NCI-H82 (cell line): ENCODE results near the gene RYR2.

Source experiments
- DNase-seq: peaks from one replicate; lab custom pipeline; 2025; lab: John Stamatoyannopoulos, UW

The RYR2 gene

DNA sequence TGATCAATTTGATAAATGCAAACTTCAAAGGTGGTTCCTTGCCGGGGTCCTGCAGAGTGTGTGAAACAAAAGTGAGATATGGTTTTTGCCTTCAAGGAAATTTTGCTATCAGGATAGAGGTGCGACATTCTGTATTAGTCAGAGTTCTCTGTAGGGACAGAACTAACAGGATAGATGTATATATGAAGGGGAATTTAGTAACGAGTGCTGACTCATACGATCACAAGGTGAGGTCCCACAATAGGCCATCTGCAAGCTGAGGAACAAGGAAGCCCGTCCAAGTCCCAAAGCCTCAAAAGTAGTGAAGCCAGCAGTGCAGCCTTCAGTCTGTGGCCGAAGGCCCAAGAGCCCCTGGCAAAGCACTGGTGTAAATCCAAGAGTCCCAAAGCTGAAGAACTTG is 157.0 kb downstream of the RYR2 start:
- DNase-seq = no peak

DNA sequence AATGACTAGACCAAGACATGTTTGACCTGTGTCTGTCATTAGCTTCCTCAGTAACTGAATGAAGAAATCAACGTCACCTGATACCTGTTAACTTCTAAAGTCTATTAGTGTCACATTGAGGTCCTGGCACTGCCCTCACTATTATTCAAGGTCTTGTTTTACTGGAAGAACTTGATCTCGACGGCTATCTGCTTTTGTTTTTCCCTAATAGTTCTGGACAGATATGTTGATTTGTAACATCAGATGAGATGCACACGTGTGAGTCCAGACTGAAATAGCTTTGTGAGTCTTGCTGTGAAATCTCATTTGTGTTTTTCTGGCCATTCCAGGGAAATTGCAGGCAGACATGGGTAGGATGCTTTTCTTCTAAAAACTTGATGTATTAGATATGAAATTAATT is 159.2 kb downstream of the RYR2 start:
- DNase-seq = no peak

DNA sequence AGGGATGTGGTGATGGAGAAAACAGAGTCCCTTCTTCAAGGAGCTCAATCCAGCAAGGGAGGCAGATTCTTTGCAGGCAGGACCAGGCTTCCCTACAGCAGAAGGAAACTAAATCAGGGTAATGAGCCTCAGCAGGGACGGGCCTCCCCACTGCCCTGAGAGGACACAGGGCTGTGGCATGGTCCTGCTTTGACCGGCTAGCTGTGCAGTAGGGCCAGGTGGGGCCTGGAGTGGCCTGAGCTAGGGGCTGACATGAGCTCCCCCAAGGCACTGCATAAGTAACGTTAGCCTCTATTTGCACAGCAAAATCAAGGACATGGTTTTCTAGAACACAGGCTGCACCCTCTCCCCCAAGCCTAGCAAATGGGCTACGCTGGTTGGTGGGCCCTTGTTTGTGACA is 162.9 kb downstream of the RYR2 start:
- no peak for DNase-seq

DNA sequence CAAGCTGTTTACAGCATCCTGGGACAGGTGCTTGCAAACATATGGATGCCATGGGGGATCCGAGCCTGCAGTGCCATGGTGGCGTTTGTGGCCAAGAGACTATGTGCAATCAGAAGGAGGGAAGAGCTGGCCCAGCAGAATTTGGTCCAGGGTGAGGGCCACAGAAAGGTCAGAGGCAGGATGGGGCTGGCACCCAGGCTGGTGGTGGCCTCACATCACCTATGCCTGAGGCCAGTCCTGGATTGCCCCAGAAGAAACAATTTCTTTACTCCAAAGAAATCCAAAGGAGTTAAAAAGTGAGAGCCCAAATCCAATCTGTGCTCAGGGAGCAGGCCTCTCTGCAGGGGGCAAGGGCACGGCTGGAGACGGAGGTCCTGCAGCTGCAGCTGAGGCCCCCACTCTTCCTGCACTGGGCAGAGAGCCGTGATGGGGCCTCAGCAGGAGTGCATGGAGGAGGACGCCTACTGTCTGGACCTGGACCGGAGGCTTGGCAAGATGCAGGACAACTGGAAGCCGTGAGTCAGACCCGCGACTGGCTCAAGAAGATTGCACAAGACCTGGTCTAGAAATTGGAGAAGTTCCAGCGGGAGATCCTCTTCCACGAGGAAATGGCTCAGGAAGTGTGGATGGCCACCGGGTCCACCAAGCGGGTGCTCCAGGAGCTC is 163.5 kb downstream of the RYR2 start:
- no peak for DNase-seq

DNA sequence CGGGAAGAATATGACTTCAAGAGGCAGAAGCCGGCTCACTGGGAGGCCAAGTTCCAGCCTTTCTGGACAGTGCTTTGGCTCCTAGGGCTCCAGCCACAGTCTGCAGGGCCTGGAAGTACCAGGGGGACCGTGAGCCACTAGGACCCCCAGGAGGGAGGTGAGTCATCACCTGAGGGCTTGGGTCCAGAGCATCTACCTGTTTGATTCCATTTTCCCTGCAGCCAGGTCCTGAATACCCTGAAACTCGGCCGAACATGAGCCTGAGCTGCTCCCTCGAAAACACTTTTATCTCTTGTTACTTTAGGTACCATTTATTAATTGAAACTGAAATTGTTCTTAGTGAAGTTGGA is 164.1 kb downstream of the RYR2 start:
- DNase-seq = no peak

DNA sequence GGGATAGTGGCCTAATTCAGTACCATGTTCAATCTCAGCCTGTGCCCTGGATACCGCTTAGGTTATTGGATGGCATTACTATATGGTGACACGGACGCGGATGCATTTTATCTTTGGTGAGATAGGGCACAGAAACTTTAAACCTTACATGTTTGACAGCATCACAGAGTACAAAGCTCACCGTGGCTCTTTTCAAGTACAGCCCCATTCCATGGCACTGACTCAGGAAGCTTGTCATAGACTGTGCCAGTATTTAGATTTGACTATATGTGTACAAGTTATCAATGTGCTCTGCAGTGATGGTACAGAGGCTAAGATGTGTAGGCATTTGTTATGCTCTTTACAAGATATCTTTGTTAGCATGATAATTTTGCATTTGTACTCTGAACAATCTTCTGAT is 169.0 kb downstream of the RYR2 start:
- DNase-seq = no peak

DNA sequence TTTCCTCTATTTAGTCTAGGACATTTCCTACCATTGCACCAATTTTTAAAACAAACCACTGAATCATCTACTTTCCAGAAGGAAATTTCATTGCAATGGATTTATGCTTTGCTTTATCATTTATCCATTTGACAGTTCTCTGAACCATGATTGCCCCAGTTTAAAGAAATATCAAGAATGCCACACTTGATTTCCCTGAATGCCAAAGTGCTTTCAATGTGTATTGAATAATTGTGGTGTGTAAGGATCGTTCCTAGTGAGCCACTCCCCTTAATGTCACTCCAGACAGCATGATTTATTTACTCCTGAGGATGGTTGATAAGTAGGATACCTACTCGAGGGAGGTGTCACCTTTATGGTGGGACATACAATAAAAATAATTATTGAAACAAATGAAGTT is 169.6 kb downstream of the RYR2 start:
- no peak for DNase-seq

DNA sequence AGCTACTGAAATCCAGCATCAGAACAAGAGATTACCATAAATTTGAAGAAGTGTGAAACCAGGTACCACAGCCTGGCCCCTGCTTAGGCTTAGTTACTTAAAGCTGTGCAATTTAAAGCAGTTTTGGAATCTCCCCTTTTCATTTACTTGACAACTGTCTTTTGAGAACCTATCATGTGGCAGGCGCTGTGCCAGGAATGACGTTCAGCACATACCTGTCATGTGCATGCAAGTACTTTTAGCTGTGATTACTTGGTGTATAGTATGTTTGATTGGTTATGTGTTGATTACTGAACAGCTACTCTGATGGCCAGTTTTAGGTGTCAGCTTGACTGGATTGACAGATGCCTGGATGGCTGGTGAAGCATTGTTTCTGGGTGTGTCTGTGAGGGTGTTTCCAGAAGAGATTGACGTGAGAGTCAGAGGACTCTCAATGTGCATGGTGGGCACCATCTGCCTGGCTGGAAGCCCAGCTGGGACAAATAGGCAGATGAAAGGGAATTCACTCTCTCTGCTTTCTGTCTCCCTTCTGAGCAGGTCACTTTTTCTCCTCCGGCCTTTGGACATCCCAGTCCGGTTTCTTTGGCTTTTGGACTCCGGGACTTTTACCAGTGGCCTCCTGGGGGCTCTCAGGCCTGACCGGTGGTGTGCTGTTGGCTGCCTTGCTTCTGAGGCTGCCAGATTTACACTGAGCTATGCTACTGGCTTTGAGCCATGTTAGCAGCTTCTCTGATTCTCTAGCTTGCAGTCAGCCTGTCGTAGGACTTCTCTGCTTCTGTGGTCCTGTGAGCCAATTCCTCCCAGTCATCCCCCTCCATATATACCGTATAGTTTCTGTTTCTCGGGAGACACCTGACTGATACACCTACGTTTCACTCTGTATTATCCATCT is 178.0 kb downstream of the RYR2 start:
- DNase-seq = no peak

DNA sequence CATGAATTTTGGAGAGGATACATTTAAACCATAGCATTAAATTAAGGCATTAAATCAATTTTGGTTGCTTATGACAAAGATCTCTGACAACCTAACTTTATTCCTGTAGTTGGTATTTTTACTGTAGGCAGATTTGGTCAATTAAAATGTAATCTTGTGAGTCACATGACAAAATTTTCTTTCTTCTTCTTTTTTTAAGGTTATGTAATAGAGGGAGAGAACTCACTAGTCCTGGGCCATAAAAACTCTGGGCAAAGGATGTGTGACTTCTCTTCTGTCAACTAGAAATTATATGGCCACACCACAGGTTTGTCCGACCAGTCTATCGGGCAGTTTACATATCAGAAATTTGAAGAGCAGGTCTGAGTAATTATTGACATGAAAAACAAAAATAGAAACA is 181.4 kb downstream of the RYR2 start:
- DNase-seq = no peak

DNA sequence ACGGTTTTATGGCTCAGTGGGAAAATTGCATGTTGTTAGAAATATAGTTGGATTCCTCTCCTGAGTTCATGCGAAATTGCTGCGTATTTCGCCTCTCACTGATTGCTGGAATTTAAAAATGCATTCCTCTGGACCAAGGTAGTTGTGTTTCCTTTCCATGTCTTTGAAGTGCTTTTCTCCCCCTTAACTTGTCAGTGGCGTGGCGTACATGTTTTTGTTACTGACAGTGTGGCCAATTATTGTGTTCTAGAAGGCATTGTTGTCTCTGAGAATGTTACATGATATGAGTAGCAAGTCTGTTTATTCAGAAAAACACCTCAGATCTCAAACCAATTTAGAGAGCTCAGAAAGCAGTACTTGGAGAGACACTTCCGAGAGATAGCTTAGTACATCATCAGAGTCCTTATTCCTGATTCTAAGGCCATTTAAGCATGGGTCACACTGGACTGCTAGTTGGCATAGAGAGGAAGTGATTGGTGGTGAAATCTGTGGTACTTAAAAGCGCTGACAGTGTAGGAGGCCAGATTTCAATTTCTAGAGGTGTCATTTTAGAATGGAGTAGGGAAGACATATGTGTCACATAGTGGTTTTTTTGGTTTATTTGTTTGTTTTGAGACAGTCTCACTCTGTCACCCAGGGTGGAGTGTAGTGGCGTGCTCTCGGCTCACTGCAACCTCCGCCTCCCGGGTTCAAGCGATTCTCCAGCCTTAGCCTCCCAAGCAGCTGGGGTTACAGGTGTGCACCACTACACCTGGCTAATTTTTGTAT is 184.4 kb downstream of the RYR2 start:
- no peak for DNase-seq

DNA sequence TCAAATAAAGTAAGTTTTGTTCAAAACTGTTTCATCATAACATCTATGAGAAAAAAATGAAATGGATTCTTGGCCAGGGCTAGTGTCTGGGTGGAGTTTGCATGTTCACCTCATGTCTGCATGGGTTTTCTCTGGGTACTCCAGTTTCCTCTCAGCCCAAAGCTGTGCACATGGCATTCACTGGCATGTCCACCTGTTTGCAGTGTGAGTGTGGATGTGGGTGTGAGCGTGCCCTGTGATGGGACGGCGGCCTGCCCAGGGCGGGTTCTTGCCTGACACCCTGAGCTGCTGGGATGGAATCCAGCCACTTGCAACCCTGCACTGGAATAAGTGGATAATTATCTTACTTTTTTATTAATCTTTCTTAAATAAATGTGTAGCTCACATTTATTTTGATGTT is 185.5 kb downstream of the RYR2 start:
- no peak for DNase-seq

DNA sequence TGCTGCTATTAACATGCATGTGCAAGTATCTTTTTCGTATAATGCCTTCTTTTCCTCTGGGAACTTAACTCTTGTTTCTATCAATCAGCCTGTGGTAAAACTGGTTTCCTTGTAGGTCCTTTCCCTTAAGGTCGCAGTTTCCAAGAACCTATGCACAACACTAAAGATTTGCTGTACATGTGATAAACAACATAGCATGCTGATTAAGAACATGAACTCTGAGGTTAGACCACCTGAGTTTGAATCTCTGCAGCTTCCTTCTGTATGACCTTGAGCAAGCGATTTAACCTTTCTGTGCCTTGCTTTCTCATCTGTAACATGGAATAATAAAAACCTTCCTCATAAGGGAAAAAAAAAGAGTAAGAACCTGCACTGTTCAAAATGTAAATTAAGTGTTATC is 186.4 kb downstream of the RYR2 start:
- no peak for DNase-seq

DNA sequence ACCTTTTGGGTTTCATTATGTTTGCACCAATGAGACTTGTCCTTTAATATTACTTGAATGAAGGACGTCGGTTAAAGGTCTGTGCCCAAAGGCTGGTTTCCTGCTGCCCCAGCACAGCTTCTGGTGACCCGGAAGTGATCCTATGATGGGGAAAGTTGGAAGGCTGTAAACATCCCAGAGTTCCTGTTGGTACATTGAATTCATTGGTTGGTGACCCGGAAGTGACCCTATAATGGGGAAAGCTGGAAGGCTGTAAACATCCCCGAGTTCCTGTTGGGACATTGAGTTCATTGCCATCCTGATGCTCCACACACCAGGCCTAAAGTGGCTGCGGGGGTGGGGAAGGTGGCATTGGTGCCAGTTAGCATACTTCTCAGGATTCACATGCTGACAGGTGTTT is 187.3 kb downstream of the RYR2 start:
- DNase-seq = no peak

DNA sequence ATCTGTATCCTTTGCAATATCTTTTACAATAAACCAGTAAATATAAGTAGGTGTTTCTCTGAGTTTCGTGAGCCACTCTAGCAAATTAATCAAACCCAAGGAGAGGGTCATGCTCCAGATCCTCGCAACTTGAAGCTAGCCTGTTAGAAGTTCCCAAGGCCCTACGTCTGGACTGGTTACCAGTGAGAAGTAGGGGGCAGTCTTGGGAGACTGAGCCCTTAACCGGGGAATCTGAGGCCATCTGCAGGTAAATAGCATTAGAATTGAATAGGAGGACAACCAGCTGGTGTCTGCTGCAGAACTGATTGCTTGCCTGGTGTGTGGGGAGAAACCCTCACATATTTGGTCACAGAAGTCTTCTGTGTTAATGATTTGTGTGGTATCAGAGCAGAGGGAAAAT is 190.5 kb downstream of the RYR2 start:
- peak; percentile 47 for DNase-seq

DNA sequence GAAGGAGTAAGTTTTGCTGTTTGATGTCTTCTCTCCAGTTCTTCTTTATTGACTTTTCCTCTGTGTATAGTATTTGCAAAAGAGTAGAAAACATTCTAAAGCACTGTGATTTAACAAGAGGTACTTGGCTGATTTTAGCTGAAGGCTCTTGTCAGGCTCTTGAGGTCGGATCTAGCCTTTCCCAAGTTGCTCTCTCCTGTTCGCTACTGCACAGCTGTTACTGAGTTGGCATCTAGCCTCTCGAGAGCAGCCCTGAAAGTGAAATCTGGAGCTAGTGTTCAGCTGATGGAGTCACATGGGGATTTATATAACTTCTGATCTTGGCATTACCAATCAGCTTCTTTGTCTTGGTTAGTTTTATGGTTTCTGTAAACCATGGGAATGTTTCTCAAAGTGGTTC is 193.1 kb downstream of the RYR2 start:
- no peak for DNase-seq

DNA sequence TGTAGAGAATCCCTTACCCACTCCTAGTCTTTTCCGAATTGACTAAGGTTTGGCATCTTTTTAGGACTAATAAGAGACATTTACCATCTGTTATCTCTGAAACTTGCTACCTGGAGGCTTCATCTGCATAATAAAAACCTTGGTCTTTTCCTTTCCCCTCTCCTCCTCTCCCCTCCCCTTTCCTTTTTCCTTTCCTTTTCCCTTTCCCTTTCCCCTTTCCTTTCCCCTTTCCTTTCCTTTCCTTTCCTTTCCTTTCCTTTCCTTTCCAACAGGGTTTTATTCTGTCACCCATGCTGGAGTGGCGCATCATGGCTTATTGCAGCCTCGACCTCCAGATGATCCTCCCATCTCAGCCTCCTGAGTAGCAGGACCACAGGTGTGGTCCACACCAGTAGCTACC is 195.7 kb downstream of the RYR2 start:
- DNase-seq = no peak

DNA sequence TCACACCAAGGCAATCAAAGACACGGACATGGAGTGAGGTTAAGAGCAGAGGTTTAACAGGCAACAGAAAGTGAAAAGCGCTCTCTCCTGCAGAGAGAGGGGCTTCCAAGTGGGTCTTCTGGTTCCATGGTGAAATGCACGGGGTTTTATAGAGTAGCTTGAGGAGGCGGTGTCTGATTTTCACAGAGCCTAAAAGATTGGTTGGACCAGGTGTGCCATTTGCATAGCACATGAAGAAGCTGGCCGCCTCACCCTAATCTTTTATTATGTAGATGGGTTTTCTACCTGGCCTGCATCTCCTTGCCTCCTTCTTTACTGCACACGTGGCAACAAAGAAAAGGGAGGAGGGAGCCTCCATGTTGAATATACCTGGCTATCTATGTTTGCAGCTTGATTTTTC is 197.3 kb downstream of the RYR2 start:
- no peak for DNase-seq

DNA sequence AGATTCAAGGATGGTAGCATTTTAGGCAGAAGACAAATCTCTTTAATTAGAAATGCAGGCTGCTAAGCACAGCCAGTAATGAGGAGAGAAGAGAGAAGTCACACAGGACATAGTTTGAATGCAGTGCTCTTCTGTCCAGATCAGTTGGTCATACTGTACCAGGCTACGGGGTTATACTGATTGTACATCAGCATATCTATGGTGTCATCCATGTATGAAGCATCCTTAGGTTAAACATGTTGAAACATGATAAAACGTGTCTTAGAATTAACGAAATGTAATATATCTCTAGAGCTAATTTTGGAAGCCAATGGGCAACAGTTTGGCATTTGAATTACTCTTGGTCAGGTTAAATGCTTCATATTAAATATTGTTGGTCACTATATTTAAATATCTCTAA is 199.1 kb downstream of the RYR2 start:
- no peak for DNase-seq

DNA sequence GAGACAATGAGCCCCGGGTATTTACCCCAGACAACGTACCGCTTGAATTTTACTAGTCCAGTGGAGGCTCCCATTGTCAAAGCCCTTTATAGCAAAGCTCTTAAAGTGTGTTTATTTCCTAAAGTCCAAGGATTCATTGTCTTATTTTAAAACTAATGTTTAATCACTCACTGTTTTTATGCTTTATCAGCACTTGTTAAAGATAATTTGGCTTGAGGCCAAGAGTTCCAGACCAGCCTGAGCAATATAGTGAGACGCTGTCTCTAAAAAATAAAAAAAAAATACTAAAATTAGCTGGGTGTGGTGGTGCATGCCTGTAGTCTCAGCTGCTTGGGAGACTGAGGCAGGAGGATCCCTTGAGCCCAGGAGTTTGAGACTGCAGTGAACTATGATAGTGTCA is 202.8 kb downstream of the RYR2 start:
- no peak for DNase-seq

DNA sequence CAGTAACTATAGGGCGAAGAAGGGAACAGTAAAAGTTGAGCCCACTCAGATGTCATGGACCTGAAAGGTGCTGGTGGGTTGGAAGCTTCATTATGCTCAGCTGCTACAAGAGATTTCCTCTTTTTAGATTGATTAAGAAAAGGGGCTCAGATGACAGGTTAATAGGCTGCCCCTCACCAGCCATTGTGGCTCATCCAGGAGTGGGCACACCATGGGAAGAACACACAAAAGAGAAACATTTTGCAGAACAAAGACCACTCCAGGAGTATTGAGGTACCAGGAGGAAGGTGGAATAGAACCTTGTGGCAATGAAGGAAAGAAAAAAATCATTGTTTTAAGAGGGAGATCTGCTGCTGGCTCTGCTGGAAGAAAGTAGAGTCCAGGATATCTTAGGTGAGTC is 205.5 kb downstream of the RYR2 start:
- no peak for DNase-seq

DNA sequence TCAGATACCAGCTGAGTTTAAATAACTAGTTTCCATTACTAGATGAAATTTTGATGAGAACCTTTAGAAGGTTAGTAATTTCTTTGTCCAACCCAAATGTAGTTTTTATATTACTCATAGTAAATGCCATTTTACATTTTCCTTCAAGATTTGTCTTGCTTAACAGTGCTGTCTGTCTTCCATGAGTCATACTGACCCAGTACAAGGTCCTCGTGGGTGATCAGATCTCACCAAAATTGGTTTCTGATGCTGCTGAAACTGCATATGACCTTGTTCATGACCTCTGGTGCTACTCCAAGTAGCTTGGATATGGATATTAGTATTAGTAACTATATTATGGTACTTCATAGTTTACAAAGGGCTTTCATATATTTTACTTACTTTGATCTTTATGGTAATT is 207.1 kb downstream of the RYR2 start:
- DNase-seq = no peak

DNA sequence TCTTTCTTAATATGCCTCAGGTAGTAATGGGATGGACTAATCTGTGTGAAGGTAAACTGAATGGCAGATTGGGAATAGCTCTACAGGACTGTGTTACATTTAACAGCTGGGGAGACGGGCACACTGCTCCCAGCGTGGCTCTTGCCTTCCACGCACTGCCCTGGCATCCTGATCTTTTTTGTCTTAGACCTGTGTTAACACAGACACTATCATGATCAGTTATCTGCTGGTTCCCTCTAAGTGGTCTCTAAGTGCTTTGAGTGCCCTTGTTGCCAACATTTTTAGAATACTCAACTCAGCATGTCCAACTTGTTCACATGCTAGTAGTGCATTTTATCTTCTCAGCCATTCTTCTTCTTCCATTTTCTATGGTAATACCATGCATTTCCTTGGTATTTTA is 208.1 kb downstream of the RYR2 start:
- no peak for DNase-seq

DNA sequence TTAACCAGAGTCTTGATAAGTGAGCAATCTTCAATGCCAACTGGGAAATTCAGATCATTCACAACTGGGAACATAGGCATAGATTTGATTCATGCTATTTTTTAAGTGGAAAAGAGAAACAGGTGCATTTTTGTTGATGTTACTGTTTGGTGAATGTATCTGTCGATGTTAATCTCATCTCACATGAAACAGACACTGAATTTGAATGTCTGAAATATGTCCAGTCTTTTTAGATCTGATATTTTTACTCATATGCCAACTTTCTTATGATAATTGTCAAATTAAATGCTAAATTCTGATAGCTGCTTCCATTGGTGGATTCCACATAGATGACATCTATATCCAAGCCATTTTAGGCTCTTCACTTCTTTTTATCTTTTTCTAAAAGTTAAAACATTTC is 213.1 kb downstream of the RYR2 start:
- no peak for DNase-seq
